Renal cortex interstitium (tissue), 11 donors: Measurements from ENCODE around the gene SPSB1. TPM values are rescaled to one million over a fixed set of nuclear protein-coding genes. Genes with fewer than 3 reads are reported as not detected.

Experiments used
- DNase-seq, 11 donors: peaks; one replicate each; pipeline ENCODE4 v3.0.0-alpha.2; 2013; ENCODE audit warnings: low read depth in 9 of 11, low spot score in 4 of 11; ENCODE audit errors: extremely low read depth in 1 of 11
- polyA plus RNA-seq, 3 donors: library from polyadenylated mRNA; unstranded; fragments of 120-200 nt; gene quantifications; one replicate each; pipeline ENCODE4 v1.2.1, GENCODE V29; 2013; ENCODE audit not compliant: insufficient read length in 3 of 3

SPSB1 gene
- polyA plus RNA-seq, 3 donors: 10.0 to 12.7 (median 10.3) TPM

- no peak for DNase-seq
Observed at GRCh38 chr1:9311479-9311878, 18.8 kb downstream of the SPSB1 start.

- DNase-seq: no peak
Observed at GRCh38 chr1:9312168-9312720, 19.6 kb downstream of the SPSB1 start.

DNA sequence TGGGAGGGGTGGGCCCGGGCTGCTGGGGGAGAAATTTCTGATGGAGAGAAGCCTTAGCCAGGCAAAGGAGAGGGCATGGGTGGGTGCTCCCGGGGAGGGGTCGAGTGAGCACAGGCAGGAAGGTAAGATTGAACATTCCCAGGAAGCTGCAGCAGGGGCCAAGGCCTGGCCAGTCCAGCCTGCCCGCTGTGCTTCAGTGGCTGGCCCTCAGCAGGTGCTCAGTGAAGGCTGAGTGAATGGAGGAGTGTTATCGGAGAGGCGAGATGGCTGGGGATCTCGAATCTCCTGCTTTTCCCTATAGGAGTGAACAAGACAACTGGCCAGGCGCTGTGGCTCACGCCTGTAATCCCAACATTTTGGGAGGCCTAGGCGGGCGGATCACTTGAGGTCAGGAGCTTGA is 20.9 kb downstream of the SPSB1 start:
- DNase-seq: no peak

DNA sequence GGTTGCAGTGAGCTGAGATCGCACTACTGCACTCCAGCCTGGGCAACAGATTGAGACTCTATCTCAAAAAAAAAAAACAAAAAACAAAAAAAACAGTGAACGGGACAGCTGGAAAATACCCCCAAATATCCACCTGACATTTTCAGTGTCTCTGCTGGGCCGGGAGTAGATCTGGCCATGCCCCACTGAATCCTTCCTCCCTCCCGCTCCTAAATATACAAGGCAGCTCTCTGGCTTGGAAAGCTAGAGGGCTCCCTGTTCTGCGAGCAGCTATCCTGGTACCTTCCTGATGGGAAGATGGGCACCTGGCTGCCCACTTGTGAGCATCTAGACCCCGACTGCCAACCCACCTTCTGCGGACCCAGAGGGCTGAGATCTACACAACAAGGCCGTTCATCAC is 21.4 kb downstream of the SPSB1 start:
- no peak for DNase-seq

GRCh38 chr1:9314711-9315379 is 22.2 kb downstream of the SPSB1 start:
- no peak for DNase-seq

GRCh38 chr1:9315411-9316079 is 22.9 kb downstream of the SPSB1 start:
- no peak for DNase-seq

- DNase-seq: no peak
Observed at GRCh38 chr1:9316080-9316444, 23.4 kb downstream of the SPSB1 start.

GRCh38 chr1:9316512-9316911 is 23.8 kb downstream of the SPSB1 start:
- no peak for DNase-seq

GRCh38 chr1:9317072-9317471 is 24.4 kb downstream of the SPSB1 start:
- DNase-seq: no peak

- DNase-seq: no peak
Observed at GRCh38 chr1:9317591-9318417, 25.1 kb downstream of the SPSB1 start.

DNA sequence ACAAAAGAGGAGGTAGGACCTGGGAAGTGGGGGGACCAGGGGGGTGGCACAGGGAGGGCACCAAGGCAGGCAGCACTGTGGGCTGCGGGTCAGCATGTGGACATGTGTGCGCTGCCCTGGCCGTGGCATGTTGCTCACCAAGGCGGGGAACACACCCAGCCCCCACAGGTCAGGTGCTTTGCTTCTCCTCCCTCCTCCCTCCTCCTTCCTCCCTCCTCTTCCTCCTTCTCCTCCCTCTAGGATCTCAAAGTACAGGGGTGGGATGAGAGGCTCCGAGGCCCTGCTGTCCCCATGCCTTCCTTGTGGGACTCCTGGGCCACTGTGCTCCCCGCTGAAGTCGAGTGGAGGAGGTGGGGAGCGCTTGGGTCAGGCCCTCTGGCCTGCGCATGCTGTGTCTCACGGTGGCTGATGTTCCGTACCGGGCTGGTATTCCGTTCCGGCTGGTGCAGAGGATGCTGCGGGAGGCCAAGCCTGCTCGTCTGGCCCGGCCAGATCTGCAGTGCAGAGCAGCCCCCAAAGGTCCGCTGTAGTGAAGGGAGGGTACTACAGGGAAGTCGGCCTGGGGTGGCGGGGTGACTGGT is 26.6 kb downstream of the SPSB1 start:
- DNase-seq: no peak

- no peak for DNase-seq
Observed at GRCh38 chr1:9319789-9320519, 27.3 kb downstream of the SPSB1 start.

DNA sequence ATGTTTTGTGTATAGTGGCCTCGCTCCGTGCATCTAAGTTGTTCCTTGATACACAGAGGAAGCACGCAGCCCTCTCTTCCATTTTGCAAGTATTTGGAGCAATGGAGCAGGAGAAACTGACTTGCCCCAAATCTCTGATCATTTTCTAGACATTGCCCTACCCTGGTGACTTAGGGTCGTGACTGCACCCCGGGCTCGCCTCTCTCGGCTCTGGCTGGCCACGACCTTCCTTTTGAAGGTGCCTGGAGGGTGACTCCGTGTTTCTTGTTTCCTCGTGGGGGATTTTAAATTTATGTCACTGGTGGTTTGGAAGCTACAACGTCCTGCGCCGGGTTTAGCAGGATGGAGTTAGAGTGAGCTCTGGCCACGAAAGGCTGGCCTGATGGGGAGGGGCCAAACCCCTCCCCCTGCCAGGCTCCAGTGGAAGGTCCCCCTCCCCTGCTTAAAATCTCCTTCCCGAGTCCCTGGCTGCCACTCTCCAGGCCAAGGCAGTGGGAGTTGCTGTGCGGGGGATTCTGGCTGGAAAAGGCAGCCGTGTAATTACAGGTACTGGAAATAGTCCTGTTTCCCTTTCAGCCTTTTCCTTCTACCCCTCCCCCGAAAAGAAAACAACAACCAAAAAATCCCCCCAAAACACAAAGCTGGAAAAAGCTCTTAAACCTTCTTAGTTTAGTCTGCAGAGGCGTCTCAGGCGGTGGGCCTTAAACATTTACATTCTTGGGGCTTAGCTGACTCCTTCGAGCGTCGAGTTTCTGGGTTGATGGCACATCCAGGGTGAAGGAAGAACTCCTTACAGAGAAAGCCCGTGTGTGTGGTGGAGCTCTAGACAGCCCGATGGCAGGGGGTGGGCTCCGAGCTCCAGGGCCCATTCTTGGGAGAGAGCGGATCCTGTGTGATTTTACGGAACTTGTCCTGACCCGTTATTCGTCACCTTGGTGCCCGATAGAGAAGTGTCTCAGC is 28.1 kb downstream of the SPSB1 start:
- DNase-seq: no peak

GRCh38 chr1:9321480-9321849 is 28.8 kb downstream of the SPSB1 start:
- DNase-seq: no peak

DNA sequence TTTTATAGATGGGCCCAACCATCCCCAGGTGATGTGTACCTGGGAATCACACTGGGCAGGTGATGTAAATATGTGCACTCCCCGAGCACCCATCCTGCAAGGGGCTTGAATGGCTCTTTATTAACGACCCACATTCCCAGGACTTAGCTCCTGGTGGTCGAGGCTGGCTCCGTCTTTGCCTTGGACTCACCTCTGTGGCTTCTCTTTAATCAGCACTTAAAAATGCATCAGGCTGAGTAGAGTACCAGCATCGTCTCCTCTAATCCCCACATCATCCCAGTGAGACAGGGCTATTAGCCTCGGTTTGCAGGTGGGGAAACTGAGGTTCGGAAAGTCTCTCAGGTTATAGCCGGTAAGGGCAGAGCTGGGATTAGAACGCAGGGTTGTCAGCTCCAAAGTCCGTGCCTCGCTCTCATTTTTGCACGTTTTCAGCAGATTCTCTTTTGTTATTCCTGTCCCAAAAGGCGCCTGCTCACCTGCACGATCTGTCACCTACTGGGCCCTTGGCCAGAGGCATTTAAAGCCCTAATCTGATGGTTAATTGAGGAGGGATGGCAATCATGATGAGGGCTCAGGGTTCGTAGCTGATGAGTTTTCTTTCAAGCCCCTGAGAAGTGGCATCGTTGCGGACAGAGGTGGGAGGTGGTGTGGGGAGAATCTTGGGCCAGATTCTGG is 29.4 kb downstream of the SPSB1 start:
- no peak for DNase-seq

DNA sequence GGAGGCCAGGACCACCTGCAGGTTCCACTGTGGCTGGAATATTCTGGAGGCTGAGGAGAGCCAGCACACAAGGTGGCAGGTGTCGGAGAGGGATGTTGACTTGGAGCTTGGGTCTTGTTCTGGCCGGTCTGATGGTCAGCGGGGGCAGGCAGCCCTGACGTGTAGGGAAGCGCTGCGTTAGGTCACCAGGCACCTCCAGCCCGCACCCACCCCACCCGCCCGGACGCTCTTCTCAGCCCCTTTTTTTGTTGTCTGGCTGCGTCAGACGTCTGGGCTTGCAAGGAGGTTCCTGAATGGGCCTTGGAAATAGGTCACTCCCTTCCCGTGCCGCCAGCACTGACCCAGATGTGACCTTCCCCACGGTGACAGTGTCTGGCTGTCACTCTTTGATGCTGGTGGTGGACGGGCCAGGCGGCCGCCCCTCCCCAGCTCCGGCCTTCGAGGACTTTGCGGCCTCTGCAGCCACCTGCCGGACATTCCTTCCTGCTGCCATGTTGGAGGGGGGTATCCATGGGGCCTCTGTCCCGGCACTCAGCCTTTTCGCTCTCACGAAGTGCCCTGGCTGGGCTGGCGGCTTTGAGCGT is 30.1 kb downstream of the SPSB1 start:
- DNase-seq: no peak
